MCF 10A (cell line): ENCODE measurements around the gene EXT2. TPM values are rescaled to one million over a fixed set of nuclear protein-coding genes. Genes with fewer than 3 reads are reported as not detected.

ENCODE experiments used
- BruUV-seq: library from RNA; stranded (reverse); fragments of 400-500 nt; replicated peaks from 2 replicates; lab custom pipeline; 2021; lab: Mats Ljungman, UMichigan
- CTCF ChIA-PET: fragments of 300-600 bp; sonication (Branson Sonifier 250); formaldehyde crosslinking; extraction: SDS; loops from one replicate; lab custom pipeline; 2021; ENCODE audit warnings: antibody characterized with exemption, inconsistent platforms; lab: Yijun Ruan, JAX
- POLR2A ChIA-PET: fragments of 300-600, 350-650 bp; sonication (Branson Sonifier 250); formaldehyde crosslinking; extraction: SDS; loops from one replicate; lab custom pipeline; 2020; ENCODE audit warnings: antibody characterized with exemption, inconsistent platforms; lab: Yijun Ruan, JAX
- DNase-seq: peaks from one replicate; pipeline ENCODE4 v3.0.0-alpha.2; 2018; ENCODE audit not compliant: unreplicated experiment
- H3K27ac Mint-ChIP-seq: one replicate; pipeline ENCODE4 v1.8.0; 2022; ENCODE audit warnings: mild to moderate bottlenecking, low read depth, mixed read lengths; ENCODE audit not compliant: unreplicated experiment
- H3K27me3 Mint-ChIP-seq: one replicate; pipeline ENCODE4 v1.8.0; 2022; ENCODE audit warnings: mixed read lengths; ENCODE audit not compliant: insufficient read depth, unreplicated experiment
- H3K36me3 Mint-ChIP-seq: one replicate; pipeline ENCODE4 v1.8.0; 2022; ENCODE audit warnings: mild to moderate bottlenecking, moderate library complexity, mixed read lengths; ENCODE audit not compliant: insufficient read depth, unreplicated experiment
- H3K4me1 Mint-ChIP-seq: one replicate; pipeline ENCODE4 v1.8.0; 2022; ENCODE audit warnings: mixed read lengths; ENCODE audit not compliant: insufficient read depth, unreplicated experiment
- H3K4me3 Mint-ChIP-seq: one replicate; pipeline ENCODE4 v1.8.0; 2022; ENCODE audit warnings: mild to moderate bottlenecking, moderate library complexity, mixed read lengths; ENCODE audit not compliant: unreplicated experiment
- H3K9me3 Mint-ChIP-seq: one replicate; pipeline ENCODE4 v1.8.0; 2022; ENCODE audit warnings: mixed read lengths; ENCODE audit not compliant: unreplicated experiment
- CTCF ChIP-seq: fragments of 200-600 bp; IDR thresholded peaks from one replicate; pipeline ENCODE4 v1.8.0; 2022; ENCODE audit warnings: antibody characterized with exemption, mild to moderate bottlenecking; ENCODE audit not compliant: unreplicated experiment
- intact Hi-C: fragments of 100-400 bp; cut with micrococcal nuclease; formaldehyde crosslinking; loops from 2 replicates; pipeline ENCODE4 v1.14.1; 2022
- total RNA-seq: library from RNA; stranded (reverse); gene quantifications from 2 replicates; pipeline ENCODE4 v1.2.3, GENCODE V29; 2022

EXT2 gene
- total RNA-seq, 1 experiment from 2014 or later = 73.1 TPM

- Mint-ChIP-seq H3K9me3 (peaks cover 22% of the 10 kb centered on the region), H3K4me3 (no peak overlapping the region), H3K27ac (no peak overlapping the region), H3K27me3 (no peaks in the 10 kb centered on the region), H3K36me3 (peaks cover 12% of the 10 kb centered on the region), H3K4me1 (no peaks in the 10 kb centered on the region)
- POLR2A ChIA-PET = interaction anchor here (0.6 to 1.2 kb wide), 2 partner anchors 18 to 29 kb away, joined by 3 read pairs; no protein-coding TSS in a partner anchor
- CTCF ChIA-PET = interaction anchor here (0.6 to 0.8 kb wide), 3 partner anchors 15 to 352 kb away, joined by 3 to 4 read pairs (median 3); no protein-coding TSS in a partner anchor
- BruUV-seq = no TSS peak
- no peak for DNase-seq
- TF ChIP-seq CTCF = no peak
- intact Hi-C loops = no loop called here
Measured at GRCh38 chr11:44189986-44190882, 94.8 kb downstream of the EXT2 start.

GRCh38 chr11:44190883-44191230, 95.4 kb downstream of the EXT2 start:
- Mint-ChIP-seq H3K4me3 (no peak overlapping the region), H3K27ac (no peak overlapping the region), H3K9me3 (peaks cover 22% of the 10 kb centered on the region), H3K27me3 (no peaks in the 10 kb centered on the region), H3K4me1 (no peaks in the 10 kb centered on the region), H3K36me3 (peaks cover 12% of the 10 kb centered on the region)
- CTCF ChIA-PET = interaction anchor here (0.8 to 1.2 kb wide), 2 partner anchors 15 to 16 kb away, joined by 3 read pairs; no protein-coding TSS in a partner anchor
- DNase-seq = no peak
- BruUV-seq = no TSS peak
- no peak for TF ChIP-seq CTCF
- intact Hi-C loops = no loop called here
- POLR2A ChIA-PET = interaction anchor here (1.2 kb wide), 1 partner anchor 17 kb away, joined by 3 read pairs; no protein-coding TSS in a partner anchor

GRCh38 chr11:44191322-44192016, 96.0 kb downstream of the EXT2 start:
- Mint-ChIP-seq H3K9me3 (peaks cover 22% of the 10 kb centered on the region), H3K4me3 (no peak overlapping the region), H3K27me3 (no peaks in the 10 kb centered on the region), H3K4me1 (no peaks in the 10 kb centered on the region), H3K36me3 (peaks cover 12% of the 10 kb centered on the region), H3K27ac (no peak overlapping the region)
- intact Hi-C loops = no loop called here
- TF ChIP-seq CTCF = no peak
- ChIA-PET POLR2A (interaction anchor here (1.2 to 1.4 kb wide), 2 partner anchors 12 to 16 kb away, joined by 3 to 5 read pairs; no protein-coding TSS in a partner anchor), CTCF (interaction anchor here (0.6 to 1.2 kb wide), 3 partner anchors 12 to 16 kb away, joined by 3 read pairs; no protein-coding TSS in a partner anchor)
- DNase-seq = peak; percentile 3
- no TSS peak for BruUV-seq

- CTCF ChIA-PET = interaction anchor here (0.6 to 1.2 kb wide), 3 partner anchors 11 to 15 kb away, joined by 3 to 9 read pairs (median 3); no protein-coding TSS in a partner anchor
- no peak for DNase-seq
- no peak for TF ChIP-seq CTCF
- POLR2A ChIA-PET = interaction anchor here (1.4 kb wide), 1 partner anchor 12 kb away, joined by 5 read pairs; no protein-coding TSS in a partner anchor
- Mint-ChIP-seq H3K4me1 (no peaks in the 10 kb centered on the region), H3K27ac (no peak overlapping the region), H3K4me3 (no peak overlapping the region), H3K36me3 (peaks cover 16% of the 10 kb centered on the region), H3K9me3 (peaks cover 22% of the 10 kb centered on the region), H3K27me3 (no peaks in the 10 kb centered on the region)
- BruUV-seq = no TSS peak
- intact Hi-C loops = no loop called here
Measured at GRCh38 chr11:44192017-44192385, 96.5 kb downstream of the EXT2 start.
